ENCODE data around the gene SERPINA9. TPM values are rescaled to one million over a fixed set of nuclear protein-coding genes. Genes with fewer than 3 reads are reported as not detected.
"Not testable (repeated sequence)": the region's sequence is repeated elsewhere in the genome, so short reads cannot be mapped to it uniquely, and the experiment has no call there.

SERPINA9 gene
- total RNA-seq, 1 experiment from 2014 or later: 182 TPM

DNA sequence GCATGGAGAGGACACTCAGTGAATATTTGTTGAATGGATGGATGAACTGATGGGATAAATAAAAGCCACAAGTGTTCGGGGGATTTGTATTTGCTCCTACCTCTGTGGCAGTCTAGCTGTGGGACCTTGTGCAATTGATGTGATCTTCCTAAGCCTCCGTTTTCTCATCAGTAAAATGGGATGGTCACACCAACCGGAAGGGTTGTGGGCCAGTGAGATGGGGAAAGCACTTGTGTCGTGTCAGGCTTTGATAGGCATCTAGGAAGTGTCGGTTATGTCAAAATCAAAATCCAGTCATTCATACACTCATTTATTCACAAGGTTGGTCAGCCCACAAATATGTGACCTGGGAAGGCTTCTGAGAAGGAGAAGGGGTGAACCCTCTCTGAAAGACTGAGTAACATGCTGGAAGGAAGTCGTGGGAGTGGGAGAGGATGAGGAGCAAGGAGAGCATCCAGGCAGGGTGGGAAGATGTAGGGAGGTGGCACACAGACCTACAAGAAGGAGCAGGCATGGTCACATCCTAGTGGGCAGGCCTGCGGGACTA is 7.8 kb upstream of the SERPINA9 start:
- DNase-seq: no peak
- H3K27me3 ChIP-seq (ENCODE audit: low read length): no peaks in the 10 kb centered on the region
- no peaks in the 10 kb centered on the region for H3K9me2 ChIP-seq (replicated peaks; ENCODE audit: insufficient read depth, low read length)
- H2AFZ ChIP-seq (ENCODE audit: low read length): no peak overlapping the region
- H3K4me3 ChIP-seq (ENCODE audit: low read length): peak overlapping the region; percentile 24; the same call in 1 of the 2 replicates
- peaks cover under 1% of the 10 kb centered on the region for H3K9me3 ChIP-seq (ENCODE audit: low read length)
- H4K20me1 ChIP-seq (ENCODE audit: insufficient read depth, low read depth, low read length): no peaks in the 10 kb centered on the region
- H3K36me3 ChIP-seq (ENCODE audit: insufficient read depth, low read length): peaks cover 2% of the 10 kb centered on the region; the same call in 1 of the 2 replicates
- H3K4me1 ChIP-seq (ENCODE audit: low read length): peaks cover 65% of the 10 kb centered on the region
- peak overlapping the region; percentile 64 for H3K4me2 ChIP-seq (ENCODE audit: low read depth, low read length, poor library complexity, severe bottlenecking)
- H3K9ac ChIP-seq (ENCODE audit: low read length): peak overlapping the region; percentile 9
- no peaks in the 10 kb centered on the region for H3K79me2 ChIP-seq (ENCODE audit: low read length)
- H3K27ac ChIP-seq (ENCODE audit: low read length): peak overlapping the region; percentile 89

DNA sequence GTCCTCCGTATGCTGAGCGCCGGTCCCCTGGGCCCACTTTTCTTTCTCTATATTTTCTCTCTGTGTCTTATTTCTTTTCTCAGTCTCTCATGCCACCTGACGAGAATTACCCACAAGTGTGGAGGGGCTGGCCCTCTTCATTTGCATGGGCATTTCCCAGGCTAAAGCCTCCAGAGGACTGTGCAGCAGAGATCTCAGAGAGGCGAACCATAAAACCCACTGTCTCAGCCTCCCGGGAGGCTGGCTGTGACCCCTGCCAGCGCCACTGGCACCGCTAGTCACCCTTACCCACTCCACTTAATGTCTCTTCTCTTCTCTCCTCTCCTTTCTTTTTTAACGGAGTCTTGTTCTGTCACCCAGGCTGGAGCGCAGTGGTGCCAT is 7.1 kb upstream of the SERPINA9 start:
- Histone ChIP-seq H3K9me2 (replicated peaks; ENCODE audit: insufficient read depth, low read length) (no peaks in the 10 kb centered on the region), H3K36me3 (ENCODE audit: insufficient read depth, low read length) (peaks cover 5% of the 10 kb centered on the region; the same call in 1 of the 2 replicates), H3K4me3 (ENCODE audit: low read length) (peak overlapping the region; percentile 41; the same call in 1 of the 2 replicates), H3K79me2 (ENCODE audit: low read length) (no peaks in the 10 kb centered on the region), H3K4me1 (ENCODE audit: low read length) (peaks cover 65% of the 10 kb centered on the region), H3K27ac (ENCODE audit: low read length) (peak overlapping the region; percentile 89), H3K4me2 (ENCODE audit: low read depth, low read length, poor library complexity, severe bottlenecking) (peak overlapping the region; percentile 64), H3K9me3 (ENCODE audit: low read length) (peaks cover 8% of the 10 kb centered on the region), H4K20me1 (ENCODE audit: insufficient read depth, low read depth, low read length) (no peaks in the 10 kb centered on the region), H3K27me3 (ENCODE audit: low read length) (no peaks in the 10 kb centered on the region), H3K9ac (ENCODE audit: low read length) (peak overlapping the region; percentile 57), H2AFZ (ENCODE audit: low read length) (no peak overlapping the region)
- DNase-seq: peak; percentile 91

DNA sequence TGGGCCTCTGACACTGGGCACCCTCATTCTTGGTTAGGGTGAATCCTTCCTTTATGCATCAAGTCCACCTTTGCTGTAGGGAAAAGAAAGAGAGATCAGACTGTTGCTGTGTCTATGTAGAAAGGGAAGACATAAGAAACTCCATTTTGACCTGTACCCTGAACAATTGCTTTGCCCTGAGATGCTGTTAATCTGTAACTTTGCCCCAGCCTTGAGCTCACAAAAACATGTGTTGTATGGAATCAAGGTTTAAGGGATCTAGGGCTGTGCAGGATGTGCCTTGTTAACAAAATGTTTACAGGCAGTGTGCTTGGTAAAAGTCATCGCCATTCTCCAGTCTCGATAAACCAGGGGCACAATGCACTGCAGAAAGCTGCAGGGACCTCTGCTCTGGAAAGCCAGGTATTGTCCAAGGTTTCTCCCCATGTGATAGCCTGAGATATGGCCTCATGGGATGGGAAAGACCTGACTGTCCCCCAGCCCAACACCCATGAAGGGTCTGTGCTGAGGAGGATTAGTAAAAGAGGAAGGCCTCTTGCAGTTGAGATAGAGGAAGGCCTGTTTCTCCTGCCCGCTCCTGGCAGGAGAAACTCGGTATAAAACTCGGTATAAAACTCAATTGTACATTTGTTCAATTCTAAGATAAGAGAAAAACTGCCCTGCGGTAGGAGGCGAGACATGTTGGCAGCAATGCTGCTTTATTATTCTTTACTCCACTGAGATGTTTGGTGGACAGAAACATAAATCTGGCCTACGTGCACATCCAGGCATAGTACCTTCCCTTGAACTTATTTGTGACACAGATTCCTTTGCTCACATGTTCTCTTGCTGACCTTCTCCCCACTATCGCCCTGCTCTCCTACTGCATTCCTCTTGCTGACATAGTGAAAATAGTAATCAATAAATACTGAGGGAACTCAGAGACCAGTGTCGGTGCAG is 6.4 kb upstream of the SERPINA9 start:
- H2AFZ ChIP-seq (ENCODE audit: low read length): peak overlapping the region; percentile 4; the same call in 1 of the 2 replicates
- H3K27ac ChIP-seq (ENCODE audit: low read length): peak overlapping the region; percentile 89
- peak overlapping the region; percentile 57 for H3K9ac ChIP-seq (ENCODE audit: low read length)
- peak overlapping the region; percentile 64 for H3K4me2 ChIP-seq (ENCODE audit: low read depth, low read length, poor library complexity, severe bottlenecking)
- peak overlapping the region; percentile 41; the same call in 1 of the 2 replicates for H3K4me3 ChIP-seq (ENCODE audit: low read length)
- peak; percentile 64 for DNase-seq
- H3K9me2 ChIP-seq (replicated peaks; ENCODE audit: insufficient read depth, low read length); H4K20me1 ChIP-seq (ENCODE audit: insufficient read depth, low read depth, low read length); H3K27me3 ChIP-seq (ENCODE audit: low read length); H3K79me2 ChIP-seq (ENCODE audit: low read length); H3K36me3 ChIP-seq (ENCODE audit: insufficient read depth, low read length): not testable (repeated sequence)
- peaks cover 13% of the 10 kb centered on the region for H3K9me3 ChIP-seq (ENCODE audit: low read length)
- H3K4me1 ChIP-seq (ENCODE audit: low read length): peaks cover 68% of the 10 kb centered on the region

DNA sequence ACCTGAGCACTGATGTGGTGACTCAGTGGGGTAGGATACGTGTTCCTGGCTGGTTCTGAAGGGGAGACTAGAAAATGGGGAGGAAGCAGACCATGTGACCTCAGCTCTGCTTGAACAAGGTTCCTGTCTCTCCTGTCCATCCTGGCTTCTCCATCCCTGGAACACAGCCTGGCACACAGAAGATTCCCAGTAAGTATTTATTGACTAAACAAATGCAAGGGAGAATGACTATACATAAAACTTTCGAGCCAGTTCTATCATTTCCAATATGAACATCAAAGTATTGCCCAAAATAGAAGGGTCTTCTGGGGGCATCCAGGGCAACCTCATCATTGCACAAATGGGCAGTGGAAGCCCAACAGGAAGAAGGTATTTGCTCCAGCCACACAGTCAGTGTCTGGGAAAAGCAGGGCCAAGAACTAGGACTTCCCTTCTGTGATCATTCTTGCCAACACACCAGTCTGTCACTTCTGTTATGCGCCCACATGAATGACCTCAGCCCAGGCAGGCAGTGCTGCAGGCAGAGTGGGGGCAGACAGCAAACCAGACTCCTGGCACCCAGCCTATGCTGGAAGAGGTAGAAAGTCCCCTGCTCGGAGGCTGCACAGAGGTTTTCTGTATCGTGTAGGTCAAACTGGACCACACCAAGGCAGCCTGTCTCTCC is 5.6 kb upstream of the SERPINA9 start:
- Histone ChIP-seq H3K36me3 (ENCODE audit: insufficient read depth, low read length) (peaks cover 5% of the 10 kb centered on the region; the same call in 1 of the 2 replicates), H3K4me3 (ENCODE audit: low read length) (no peak overlapping the region), H2AFZ (ENCODE audit: low read length) (peak overlapping the region; percentile 4; the same call in 1 of the 2 replicates), H3K4me2 (ENCODE audit: low read depth, low read length, poor library complexity, severe bottlenecking) (peak overlapping the region; percentile 64), H3K9ac (ENCODE audit: low read length) (peak overlapping the region; percentile 47; the same call in 1 of the 2 replicates), H3K79me2 (ENCODE audit: low read length) (no peaks in the 10 kb centered on the region), H3K9me3 (ENCODE audit: low read length) (peaks cover 16% of the 10 kb centered on the region), H3K4me1 (ENCODE audit: low read length) (peaks cover 70% of the 10 kb centered on the region), H3K27me3 (ENCODE audit: low read length) (no peaks in the 10 kb centered on the region), H3K27ac (ENCODE audit: low read length) (peak overlapping the region; percentile 89), H3K9me2 (replicated peaks; ENCODE audit: insufficient read depth, low read length) (no peaks in the 10 kb centered on the region), H4K20me1 (ENCODE audit: insufficient read depth, low read depth, low read length) (no peaks in the 10 kb centered on the region)
- peak; percentile 75 for DNase-seq

DNA sequence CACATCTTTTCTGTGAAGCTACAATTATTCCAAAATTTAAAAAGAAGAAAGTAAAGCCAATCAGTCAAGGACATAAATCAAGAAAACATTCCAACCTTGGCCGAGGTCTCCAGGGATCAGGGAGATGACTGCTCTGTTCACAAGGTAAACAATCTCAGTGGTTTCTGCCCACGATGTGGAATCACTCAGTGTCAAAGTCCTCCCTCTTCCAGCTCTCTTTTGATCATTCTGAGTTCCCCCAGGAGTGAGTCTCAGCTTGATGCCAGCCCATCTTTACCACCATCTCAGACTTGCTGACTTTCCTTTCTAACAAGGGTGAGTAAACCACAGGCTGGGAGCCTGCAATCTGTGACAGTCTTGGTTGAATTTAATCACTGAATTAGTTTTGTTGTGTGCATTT is 4.8 kb upstream of the SERPINA9 start:
- H3K9me3 ChIP-seq (ENCODE audit: low read length): peaks cover 16% of the 10 kb centered on the region
- H3K79me2 ChIP-seq (ENCODE audit: low read length): no peaks in the 10 kb centered on the region
- no peaks in the 10 kb centered on the region for H3K9me2 ChIP-seq (replicated peaks; ENCODE audit: insufficient read depth, low read length)
- no peak for DNase-seq
- H2AFZ ChIP-seq (ENCODE audit: low read length): no peak overlapping the region
- H3K4me1 ChIP-seq (ENCODE audit: low read length): peaks cover 70% of the 10 kb centered on the region
- H4K20me1 ChIP-seq (ENCODE audit: insufficient read depth, low read depth, low read length): no peaks in the 10 kb centered on the region
- H3K27ac ChIP-seq (ENCODE audit: low read length): no peak overlapping the region
- no peak overlapping the region for H3K4me3 ChIP-seq (ENCODE audit: low read length)
- no peak overlapping the region for H3K4me2 ChIP-seq (ENCODE audit: low read depth, low read length, poor library complexity, severe bottlenecking)
- peaks cover 5% of the 10 kb centered on the region; the same call in 1 of the 2 replicates for H3K36me3 ChIP-seq (ENCODE audit: insufficient read depth, low read length)
- H3K27me3 ChIP-seq (ENCODE audit: low read length): no peaks in the 10 kb centered on the region
- H3K9ac ChIP-seq (ENCODE audit: low read length): no peak overlapping the region

DNA sequence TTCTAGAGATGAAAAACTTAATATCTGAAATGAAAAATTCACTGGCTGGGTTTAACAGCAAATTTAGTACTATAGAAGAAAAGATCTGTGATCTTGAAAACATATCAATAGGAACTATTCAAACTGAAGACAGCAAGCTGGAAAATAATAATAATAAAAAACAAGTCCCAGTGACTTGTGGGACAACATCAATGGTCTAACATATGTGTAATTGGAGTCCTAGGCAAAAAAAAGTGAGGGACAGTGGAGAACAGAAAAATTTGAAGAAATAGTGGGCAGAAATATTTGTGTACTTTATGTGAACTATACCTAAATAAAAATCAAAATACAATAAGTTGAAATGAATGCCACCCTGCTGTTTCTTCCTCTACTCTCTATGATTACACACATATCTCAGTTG is 2.4 kb upstream of the SERPINA9 start:
- H3K27me3 ChIP-seq (ENCODE audit: low read length): no peaks in the 10 kb centered on the region
- H3K27ac ChIP-seq (ENCODE audit: low read length): no peak overlapping the region
- H3K9ac ChIP-seq (ENCODE audit: low read length): no peak overlapping the region
- peaks cover 5% of the 10 kb centered on the region; the same call in 1 of the 2 replicates for H3K36me3 ChIP-seq (ENCODE audit: insufficient read depth, low read length)
- H3K79me2 ChIP-seq (ENCODE audit: low read length): no peaks in the 10 kb centered on the region
- peaks cover 16% of the 10 kb centered on the region for H3K9me3 ChIP-seq (ENCODE audit: low read length)
- H3K4me1 ChIP-seq (ENCODE audit: low read length): peaks cover 70% of the 10 kb centered on the region
- no peaks in the 10 kb centered on the region for H4K20me1 ChIP-seq (ENCODE audit: insufficient read depth, low read depth, low read length)
- no peak for DNase-seq
- no peak overlapping the region for H3K4me3 ChIP-seq (ENCODE audit: low read length)
- H3K4me2 ChIP-seq (ENCODE audit: low read depth, low read length, poor library complexity, severe bottlenecking): no peak overlapping the region
- H2AFZ ChIP-seq (ENCODE audit: low read length): no peak overlapping the region
- no peaks in the 10 kb centered on the region for H3K9me2 ChIP-seq (replicated peaks; ENCODE audit: insufficient read depth, low read length)

DNA sequence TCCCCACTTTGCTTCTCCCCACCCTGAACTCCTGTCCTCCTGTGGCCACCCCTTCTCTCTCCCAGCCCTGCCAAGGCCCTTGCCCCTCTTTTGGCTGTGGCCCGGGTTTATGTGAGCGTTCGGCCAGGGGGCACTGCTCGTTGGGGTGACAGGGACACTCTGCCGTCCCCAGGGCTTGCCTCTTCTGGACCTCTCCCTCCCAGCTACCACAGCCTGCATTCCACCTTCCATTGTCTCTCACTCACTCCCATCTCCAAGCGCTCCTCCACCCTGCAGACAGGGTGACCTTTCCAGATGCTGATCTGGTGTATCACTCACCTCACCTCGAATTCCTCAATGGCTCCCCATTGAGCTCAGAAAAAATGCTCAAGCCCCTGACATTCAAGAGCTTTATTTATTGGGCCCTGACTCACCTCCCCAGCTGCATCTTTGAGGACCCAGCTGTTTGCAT is 1.4 kb downstream of the SERPINA9 start:
- Histone ChIP-seq H3K4me3 (ENCODE audit: low read length) (peak overlapping the region; percentile 65), H4K20me1 (ENCODE audit: insufficient read depth, low read depth, low read length) (no peaks in the 10 kb centered on the region), H3K9ac (ENCODE audit: low read length) (peak overlapping the region; percentile 71), H3K36me3 (ENCODE audit: insufficient read depth, low read length) (peaks cover 14% of the 10 kb centered on the region), H3K27ac (ENCODE audit: low read length) (peak overlapping the region; percentile 92), H3K4me1 (ENCODE audit: low read length) (peaks cover 81% of the 10 kb centered on the region), H3K9me2 (replicated peaks; ENCODE audit: insufficient read depth, low read length) (no peaks in the 10 kb centered on the region), H3K9me3 (ENCODE audit: low read length) (peaks cover 16% of the 10 kb centered on the region), H2AFZ (ENCODE audit: low read length) (no peak overlapping the region), H3K4me2 (ENCODE audit: low read depth, low read length, poor library complexity, severe bottlenecking) (peak overlapping the region; percentile 72), H3K27me3 (ENCODE audit: low read length) (no peaks in the 10 kb centered on the region), H3K79me2 (ENCODE audit: low read length) (no peaks in the 10 kb centered on the region)
- no peak for DNase-seq
